Measurements from ENCODE around the gene RAE1. TPM values are rescaled to one million over a fixed set of nuclear protein-coding genes. Genes with fewer than 3 reads are reported as not detected.
"Not testable (repeated sequence)": the region's sequence is repeated elsewhere in the genome, so short reads cannot be mapped to it uniquely, and the experiment has no call there.

The RAE1 gene
- total RNA-seq, 2 experiments from 2014 or later = 31.8 to 34.4 TPM

DNA sequence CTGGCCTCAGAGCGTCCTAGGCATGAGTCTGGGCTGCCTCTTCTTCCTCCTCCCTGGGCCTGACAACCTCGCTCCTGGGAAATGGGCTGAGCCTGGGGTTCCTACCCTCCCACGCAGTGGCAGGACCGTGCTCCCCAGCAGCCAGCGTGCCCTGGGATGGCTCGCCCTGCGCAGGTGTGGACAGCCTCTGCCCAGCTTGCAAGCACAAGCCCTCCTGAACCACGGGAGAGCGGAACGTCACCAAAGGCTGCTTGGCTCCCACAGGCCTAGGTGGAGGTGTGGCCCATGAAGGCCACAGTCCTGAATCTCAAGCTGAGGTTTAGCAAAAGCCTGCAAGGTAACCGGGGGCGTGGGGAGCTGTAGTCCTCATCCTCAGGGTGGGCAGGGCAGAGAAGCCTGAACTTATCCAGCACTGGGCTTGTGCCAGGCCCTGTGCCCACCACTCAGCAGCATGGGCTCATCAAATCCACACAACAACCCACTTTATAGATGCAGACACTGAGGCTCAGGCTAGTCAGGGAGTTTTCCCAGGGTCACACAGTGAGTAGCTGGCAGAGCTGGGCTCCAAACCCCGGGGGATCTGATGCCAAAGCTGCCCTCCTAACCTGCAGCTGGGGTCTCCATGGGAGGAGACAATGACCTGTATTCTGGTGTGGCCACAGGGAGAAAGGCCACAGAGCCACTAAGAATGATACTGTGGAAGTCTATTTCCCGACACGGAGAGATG lies 65.4 kb downstream of the RAE1 start:
- H3K36me3 Mint-ChIP-seq = no peaks in the 10 kb centered on the region
- no peak overlapping the region for H3K27ac Mint-ChIP-seq
- no peak overlapping the region for H3K4me3 Mint-ChIP-seq
- no peak for DNase-seq
- peaks cover 4% of the 10 kb centered on the region for H3K27me3 Mint-ChIP-seq
- no peak for ATAC-seq (ENCODE audit: low read depth)
- POLR2A ChIA-PET = no interaction called here
- no peaks in the 10 kb centered on the region for H3K9me3 Mint-ChIP-seq
- peaks cover 7% of the 10 kb centered on the region for H3K4me1 Mint-ChIP-seq

DNA sequence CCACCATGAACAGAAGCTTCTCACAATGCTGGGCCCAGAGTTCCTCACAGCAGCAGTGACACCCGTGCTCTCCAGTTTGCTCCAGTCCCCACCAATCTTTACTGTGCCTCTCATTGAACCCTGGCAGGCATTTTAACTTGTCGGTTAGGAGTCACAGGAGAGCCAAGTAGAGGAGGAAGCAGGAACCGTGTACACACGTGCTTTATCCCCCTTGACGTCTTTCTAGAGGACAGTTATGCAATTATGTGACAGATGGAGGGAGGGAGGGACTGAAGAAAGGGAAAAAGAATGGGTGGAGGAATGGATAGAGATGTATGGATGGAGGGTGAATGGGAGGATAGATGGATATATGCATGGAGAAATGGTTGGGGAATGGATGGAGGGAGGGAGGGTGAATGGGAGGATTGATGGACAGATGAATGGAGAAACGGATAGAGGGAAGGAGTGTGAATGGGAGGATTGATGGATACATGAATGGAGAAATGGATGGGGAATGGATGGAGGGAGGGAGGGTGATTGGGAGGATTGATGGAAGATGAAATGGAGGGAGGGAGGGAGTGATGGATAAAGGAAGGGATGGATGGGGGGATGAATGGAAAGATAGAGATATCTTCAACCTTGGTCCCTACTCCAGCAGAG lies 66.1 kb downstream of the RAE1 start:
- H3K4me1 Mint-ChIP-seq = peaks cover 7% of the 10 kb centered on the region
- no peak overlapping the region for H3K4me3 Mint-ChIP-seq
- DNase-seq = no peak
- H3K36me3 Mint-ChIP-seq = no peaks in the 10 kb centered on the region
- POLR2A ChIA-PET = interaction anchor here (2.1 kb wide), 1 partner anchor 25 kb away, joined by 9 read pairs; no protein-coding TSS in a partner anchor
- H3K9me3 Mint-ChIP-seq = no peaks in the 10 kb centered on the region
- ATAC-seq (ENCODE audit: low read depth) = no peak
- H3K27me3 Mint-ChIP-seq = peaks cover 4% of the 10 kb centered on the region
- H3K27ac Mint-ChIP-seq = no peak overlapping the region

DNA sequence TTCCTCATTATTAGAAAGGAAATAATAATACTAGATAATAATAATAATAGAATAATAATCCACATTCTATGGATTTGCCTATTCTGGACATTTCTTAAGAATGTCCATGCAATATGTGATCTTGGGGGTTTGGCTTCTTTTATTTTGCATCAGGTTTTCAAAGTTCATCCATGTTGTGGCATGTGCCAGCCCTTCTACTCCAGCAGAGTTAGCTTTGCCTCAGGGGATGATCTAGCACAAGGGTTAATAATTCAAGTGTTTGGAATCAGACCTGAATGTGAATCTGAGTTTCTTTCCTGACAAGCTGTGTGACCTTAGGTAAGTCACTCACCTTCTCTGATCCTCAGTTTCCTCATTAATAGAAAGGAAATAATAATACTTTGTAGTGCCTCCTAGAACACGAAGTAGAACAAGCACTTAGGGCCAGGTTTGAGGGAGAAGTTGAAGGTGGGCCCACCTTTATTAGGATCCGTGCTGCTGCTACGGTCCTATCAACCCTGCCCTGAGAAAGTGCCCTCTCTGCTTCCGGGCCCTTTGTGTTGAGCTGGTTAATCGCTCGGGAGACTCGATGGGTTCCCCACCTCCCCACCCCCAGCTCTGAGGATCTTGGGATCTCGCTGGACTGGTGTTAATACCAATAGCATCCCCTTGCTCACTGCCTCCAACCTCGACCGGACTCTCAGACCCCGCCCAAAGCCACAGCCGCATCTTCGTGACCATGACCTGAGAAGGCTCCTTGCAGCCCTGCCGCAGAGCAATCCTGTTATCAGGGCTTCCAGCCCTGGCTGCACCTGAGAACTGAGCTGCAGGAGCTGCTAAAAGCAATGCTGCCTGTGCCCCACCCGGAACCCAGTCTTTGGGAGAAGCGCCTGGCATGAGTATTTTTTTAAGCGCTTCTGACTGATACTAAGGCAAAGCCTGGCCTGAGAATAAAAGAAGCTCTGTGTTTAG lies 67.0 kb downstream of the RAE1 start:
- no peak overlapping the region for H3K27ac Mint-ChIP-seq
- no peak for ATAC-seq (ENCODE audit: low read depth)

DNA sequence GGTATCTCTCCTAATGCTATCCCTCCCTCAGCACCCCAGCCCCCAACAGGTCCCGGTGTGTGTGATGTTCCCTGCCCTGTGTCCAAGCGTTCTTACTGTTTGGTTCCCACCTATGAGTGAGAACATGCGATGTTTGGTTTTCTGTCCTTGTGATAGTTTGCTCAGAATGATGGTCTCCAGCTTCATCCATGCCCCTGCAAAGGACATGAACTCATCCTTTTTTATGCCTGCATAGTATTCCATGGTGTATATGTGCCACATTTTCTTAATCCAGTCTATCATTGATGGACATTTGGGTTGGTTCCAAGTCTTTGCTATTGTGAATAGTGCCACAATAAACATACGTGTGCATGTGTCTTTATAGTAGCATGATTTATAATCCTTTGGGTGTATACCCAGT lies 68.4 kb downstream of the RAE1 start:
- H3K9me3 Mint-ChIP-seq; ATAC-seq (ENCODE audit: low read depth): not testable (repeated sequence)
- POLR2A ChIA-PET = interaction anchor here (2.1 kb wide), 1 partner anchor 27 kb away, joined by 9 read pairs; no protein-coding TSS in a partner anchor

More for the DNA sequence above, 67.0 kb downstream of the RAE1 start:
- H3K4me1 Mint-ChIP-seq = peaks cover 3% of the 10 kb centered on the region
- no peaks in the 10 kb centered on the region for H3K36me3 Mint-ChIP-seq
- no peaks in the 10 kb centered on the region for H3K9me3 Mint-ChIP-seq
- POLR2A ChIA-PET = interaction anchor here (0.9 to 2.1 kb wide), 3 partner anchors 16 to 56 kb away, joined by 3 to 9 read pairs (median 3); no protein-coding TSS in a partner anchor
- no peak overlapping the region for H3K4me3 Mint-ChIP-seq
- no peak for DNase-seq
- peaks cover 4% of the 10 kb centered on the region for H3K27me3 Mint-ChIP-seq

DNA sequence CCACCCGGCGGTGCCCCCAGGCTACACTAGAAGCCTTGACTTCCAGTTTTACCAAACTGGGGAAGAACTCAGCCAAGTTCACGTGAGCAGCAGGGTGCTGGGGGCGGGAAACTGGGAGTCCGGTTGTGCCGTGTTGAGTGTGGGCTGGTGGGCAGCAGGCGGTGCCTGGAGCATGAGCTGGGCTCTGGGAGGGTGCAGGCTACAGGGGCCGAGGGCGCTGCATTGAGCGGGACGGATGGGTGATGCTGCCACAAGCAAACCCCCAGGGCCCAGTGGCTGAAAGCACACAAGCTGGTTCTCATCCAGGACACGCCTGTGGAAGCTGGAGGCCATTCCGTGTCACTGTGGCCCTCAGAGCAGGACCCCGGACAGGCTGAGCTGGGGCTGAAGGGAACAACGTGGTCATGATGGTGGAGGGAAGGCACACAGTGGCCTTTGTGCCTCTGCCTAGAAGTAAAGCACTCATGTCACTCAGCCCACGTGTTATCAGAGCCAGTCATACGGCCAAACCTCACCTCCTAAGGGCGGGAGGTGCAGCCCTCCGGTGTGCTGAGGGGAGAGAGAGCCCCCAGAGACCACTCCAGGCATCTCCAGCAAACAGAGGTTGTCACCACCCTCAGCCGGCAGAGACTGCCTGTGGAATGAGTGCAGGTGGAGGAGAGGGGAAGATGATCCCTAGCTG lies 69.7 kb downstream of the RAE1 start:
- ATAC-seq (ENCODE audit: low read depth) = no peak
- H3K27ac Mint-ChIP-seq = no peak overlapping the region
- POLR2A ChIA-PET = no interaction called here

More for the DNA sequence above, 68.4 kb downstream of the RAE1 start:
- DNase-seq, H3K36me3 Mint-ChIP-seq, H3K27ac Mint-ChIP-seq, H3K27me3 Mint-ChIP-seq, H3K4me3 Mint-ChIP-seq: not testable (repeated sequence)
- H3K4me1 Mint-ChIP-seq = peaks cover 10% of the 10 kb centered on the region

DNA sequence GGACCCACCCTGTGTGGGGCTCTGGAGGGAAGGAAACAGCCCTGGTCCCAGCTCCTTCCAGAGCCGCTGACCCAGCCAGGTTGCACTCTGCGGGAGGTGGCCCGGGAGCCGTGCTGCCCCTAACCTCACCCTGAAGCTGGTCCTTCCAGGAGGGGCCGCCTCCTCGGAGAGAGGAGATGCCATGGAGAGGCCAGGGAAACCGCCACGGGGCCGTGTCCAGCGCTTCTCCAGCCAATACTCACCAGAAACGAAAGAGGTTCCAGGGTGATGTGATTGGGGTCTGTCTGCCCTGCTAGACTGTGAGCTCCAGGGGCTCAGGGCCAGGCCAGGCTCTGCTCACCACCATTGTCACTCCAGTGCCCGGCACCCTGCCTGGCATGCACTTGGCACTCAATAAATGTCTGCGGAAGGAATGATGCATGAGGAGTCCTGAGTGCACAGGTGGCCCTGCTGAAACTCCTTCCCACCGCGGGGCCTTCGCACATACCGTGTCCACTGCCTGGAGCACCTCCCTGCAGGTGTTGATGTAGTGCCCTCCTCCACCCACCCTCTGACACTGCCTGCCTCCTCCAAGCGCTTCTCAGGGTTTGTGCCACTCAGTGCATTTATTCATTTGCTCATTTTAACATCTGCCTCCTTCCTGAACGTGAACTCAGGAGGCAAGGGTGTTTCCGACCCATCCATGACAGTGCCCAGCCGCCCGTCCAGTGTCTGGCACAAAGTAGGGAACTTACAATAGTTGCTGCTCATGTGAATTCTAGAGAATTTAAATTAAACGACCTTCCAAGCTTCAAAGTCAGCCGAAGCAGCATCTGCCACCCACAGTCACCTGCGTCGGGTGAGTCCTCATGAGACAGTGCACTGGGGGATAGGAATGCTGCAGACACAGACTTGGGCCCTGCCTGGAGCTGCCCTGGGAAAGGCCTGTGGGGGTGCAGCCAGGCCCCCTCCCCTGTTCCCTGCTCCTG lies 70.5 kb downstream of the RAE1 start:
- Mint-ChIP-seq H3K4me3 (no peak overlapping the region), H3K27me3 (peaks cover 4% of the 10 kb centered on the region), H3K27ac (no peak overlapping the region), H3K36me3 (no peaks in the 10 kb centered on the region), H3K4me1 (peaks cover 19% of the 10 kb centered on the region), H3K9me3 (no peaks in the 10 kb centered on the region)
- POLR2A ChIA-PET = no interaction called here
- ATAC-seq (ENCODE audit: low read depth) (no peak), DNase-seq (no peak)

More for the DNA sequence above, 69.7 kb downstream of the RAE1 start:
- Mint-ChIP-seq H3K9me3 (no peaks in the 10 kb centered on the region), H3K36me3 (no peaks in the 10 kb centered on the region), H3K4me1 (peaks cover 16% of the 10 kb centered on the region), H3K4me3 (no peak overlapping the region), H3K27me3 (peaks cover 4% of the 10 kb centered on the region)
- no peak for DNase-seq

DNA sequence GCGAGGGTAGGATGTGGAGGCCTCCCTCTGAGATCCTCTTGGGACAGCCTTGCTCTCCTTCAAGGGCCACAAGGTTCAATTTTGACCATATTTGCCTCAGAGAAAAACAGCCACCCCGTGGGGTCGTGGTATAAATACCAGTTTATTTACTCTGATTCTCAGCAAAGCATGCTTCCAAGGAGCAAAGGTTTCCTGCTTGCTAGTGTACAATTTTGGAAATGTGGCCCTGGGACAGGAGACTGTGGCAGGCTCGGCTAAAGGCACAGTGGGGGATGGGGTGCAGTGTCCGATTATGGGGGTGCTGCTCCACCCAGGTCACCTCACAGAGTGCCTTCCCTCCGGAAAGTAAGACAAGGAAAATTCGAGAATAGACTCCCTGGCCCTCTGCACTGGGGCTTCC lies 71.2 kb downstream of the RAE1 start:
- POLR2A ChIA-PET = interaction anchor here (0.6 kb wide), 1 partner anchor 1559 kb away, joined by 9 read pairs; no protein-coding TSS in a partner anchor
- H3K27me3 Mint-ChIP-seq = peaks cover 2% of the 10 kb centered on the region
- no peak overlapping the region for H3K27ac Mint-ChIP-seq
- no peaks in the 10 kb centered on the region for H3K9me3 Mint-ChIP-seq
- no peaks in the 10 kb centered on the region for H3K36me3 Mint-ChIP-seq
- DNase-seq (no peak), ATAC-seq (ENCODE audit: low read depth) (no peak)
- H3K4me1 Mint-ChIP-seq = peaks cover 17% of the 10 kb centered on the region
- no peak overlapping the region for H3K4me3 Mint-ChIP-seq

DNA sequence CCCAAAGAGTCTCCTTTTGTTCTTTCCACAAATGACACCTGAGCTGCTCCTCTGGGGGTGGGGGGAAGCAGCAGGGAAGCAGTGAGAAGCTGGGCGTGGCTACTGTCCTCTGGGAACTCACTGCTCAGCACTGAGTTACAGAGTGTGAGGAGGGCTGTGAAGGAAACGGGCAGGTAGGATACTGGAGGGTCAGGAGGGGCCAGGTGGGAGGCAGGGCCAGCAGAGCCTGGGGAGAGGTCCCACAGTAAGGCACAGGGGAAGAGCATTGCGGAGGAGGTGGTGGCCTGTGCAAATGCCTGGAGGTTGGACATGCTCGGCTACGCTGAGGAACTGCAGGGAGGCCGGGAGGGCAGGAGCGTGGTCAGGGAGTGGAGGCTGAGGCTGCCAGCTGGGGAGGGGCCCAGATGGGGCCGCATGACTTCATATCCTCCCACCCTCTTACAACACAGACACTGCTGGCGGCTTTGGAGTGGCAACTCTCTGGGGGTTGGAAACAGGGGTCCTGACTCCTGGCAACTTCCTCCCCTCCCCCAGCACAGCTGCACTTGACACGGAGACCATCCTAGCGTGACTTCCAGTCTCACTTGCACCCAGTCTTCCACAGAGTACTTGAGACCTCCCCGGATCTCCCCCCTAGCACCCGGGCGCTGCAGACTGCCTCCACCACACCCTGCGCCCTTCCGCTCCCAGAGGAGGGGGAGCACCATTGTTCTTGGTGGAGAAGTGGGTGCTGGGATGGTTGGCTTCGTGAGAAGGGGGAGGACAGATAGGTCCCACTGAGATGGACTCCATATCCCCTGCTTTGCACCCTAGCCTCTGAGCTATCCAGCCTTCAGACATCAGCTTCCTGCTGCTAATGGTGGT lies 74.3 kb downstream of the RAE1 start:
- Mint-ChIP-seq H3K9me3 (no peaks in the 10 kb centered on the region), H3K4me3 (no peak overlapping the region), H3K4me1 (peaks cover 17% of the 10 kb centered on the region), H3K27me3 (peaks cover 1% of the 10 kb centered on the region), H3K27ac (peak overlapping the region; percentile 4), H3K36me3 (no peaks in the 10 kb centered on the region)
- ATAC-seq (ENCODE audit: low read depth) = no peak
- POLR2A ChIA-PET = interaction anchor here (2.0 kb wide), 1 partner anchor 8 kb away, joined by 6 read pairs; no protein-coding TSS in a partner anchor
- no peak for DNase-seq

DNA sequence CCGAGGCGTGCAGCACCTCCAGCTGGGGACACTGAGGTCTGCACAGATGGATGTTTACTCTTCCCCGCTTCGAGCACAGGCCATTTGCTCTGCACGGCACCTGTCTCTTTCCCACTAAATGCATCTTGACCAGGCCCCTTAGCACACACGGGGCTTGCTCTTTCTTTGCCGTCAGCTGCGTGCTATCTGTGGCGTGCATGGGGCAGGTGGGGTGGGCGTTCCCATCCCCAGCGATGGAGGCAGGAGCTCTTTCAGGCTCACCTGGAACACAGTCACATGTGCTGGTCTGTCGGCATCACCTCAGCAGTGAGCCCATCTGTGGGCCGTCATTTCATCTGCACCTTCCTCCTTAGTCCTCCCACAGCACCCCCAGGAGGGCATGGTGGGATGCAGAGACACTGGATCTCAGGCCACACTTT lies 75.2 kb downstream of the RAE1 start:
- Mint-ChIP-seq H3K4me3 (no peak overlapping the region), H3K9me3 (no peaks in the 10 kb centered on the region), H3K27me3 (peaks cover 1% of the 10 kb centered on the region), H3K27ac (peak overlapping the region; percentile 31), H3K36me3 (no peaks in the 10 kb centered on the region), H3K4me1 (peaks cover 17% of the 10 kb centered on the region)
- DNase-seq = no peak
- no peak for ATAC-seq (ENCODE audit: low read depth)
- POLR2A ChIA-PET = no interaction called here

DNA sequence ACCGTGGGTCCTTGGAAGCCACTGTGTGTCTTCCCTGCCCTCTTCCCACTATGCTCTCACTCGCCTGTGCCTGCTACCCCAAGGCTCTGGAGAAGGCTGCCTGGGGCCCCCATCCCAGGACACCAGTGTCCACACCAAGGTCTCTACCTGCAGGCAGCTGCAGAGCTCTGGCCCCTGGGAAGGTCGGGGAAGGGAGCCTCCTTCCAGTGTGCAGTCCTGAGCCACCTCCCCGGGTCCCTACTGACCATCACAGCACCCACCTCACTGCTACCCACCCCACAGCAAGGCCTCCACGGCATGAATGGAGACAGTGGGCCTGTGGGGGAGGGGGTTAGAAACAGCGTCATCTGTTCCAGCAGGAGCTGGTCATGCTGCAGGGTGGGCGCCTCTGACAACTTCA lies 75.8 kb downstream of the RAE1 start:
- no peak for DNase-seq
- H3K27me3 Mint-ChIP-seq = peaks cover 1% of the 10 kb centered on the region
- no peak overlapping the region for H3K27ac Mint-ChIP-seq
- ATAC-seq (ENCODE audit: low read depth) = no peak
- H3K4me1 Mint-ChIP-seq = peaks cover 22% of the 10 kb centered on the region
- no peaks in the 10 kb centered on the region for H3K9me3 Mint-ChIP-seq
- POLR2A ChIA-PET = no interaction called here
- H3K36me3 Mint-ChIP-seq = no peaks in the 10 kb centered on the region
- no peak overlapping the region for H3K4me3 Mint-ChIP-seq
